Ectodermal cell (in vitro differentiated cells): Measurements from ENCODE around the gene DPH7.
"Not testable (repeated sequence)": the region's sequence is repeated elsewhere in the genome, so short reads cannot be mapped to it uniquely, and the experiment has no call there.

Source experiments
- H3K27ac ChIP-seq: 2 replicates; pipeline ENCODE4 v1.7.0; 2013; ENCODE audit warnings: mild to moderate bottlenecking, low read depth, low read length; ENCODE audit not compliant: insufficient read depth, poor library complexity, severe bottlenecking
- H3K27me3 ChIP-seq: 2 replicates; pipeline ENCODE4 v1.7.0; 2013; ENCODE audit warnings: mild to moderate bottlenecking, low read length; ENCODE audit not compliant: insufficient read depth, control insufficient read depth, poor library complexity, severe bottlenecking
- H3K36me3 ChIP-seq: one replicate; pipeline ENCODE4 v1.7.0; 2013; ENCODE audit warnings: low read length; ENCODE audit not compliant: control insufficient read depth, insufficient read depth
- H3K4me1 ChIP-seq: one replicate; pipeline ENCODE4 v1.7.0; 2013; ENCODE audit warnings: low read length; ENCODE audit not compliant: control insufficient read depth, insufficient read depth
- H3K4me3 ChIP-seq: 2 replicates; pipeline ENCODE4 v1.7.0; 2013; ENCODE audit warnings: low read depth, low read length, control low read depth; ENCODE audit not compliant: insufficient read depth
- H3K9me3 ChIP-seq: 2 replicates; pipeline ENCODE4 v1.7.0; 2013; ENCODE audit warnings: mild to moderate bottlenecking, low read length, moderate library complexity; ENCODE audit not compliant: control insufficient read depth
- WGBS, 2 experiments: methylation state at CpG; one replicate each; pipeline ENCODE4 v1.1.7; 2013; ENCODE audit warnings: missing lambda C conversion rate in 2 of 2; 5-methylcytosine and 5-hydroxymethylcytosine counted together

The DPH7 gene

DNA sequence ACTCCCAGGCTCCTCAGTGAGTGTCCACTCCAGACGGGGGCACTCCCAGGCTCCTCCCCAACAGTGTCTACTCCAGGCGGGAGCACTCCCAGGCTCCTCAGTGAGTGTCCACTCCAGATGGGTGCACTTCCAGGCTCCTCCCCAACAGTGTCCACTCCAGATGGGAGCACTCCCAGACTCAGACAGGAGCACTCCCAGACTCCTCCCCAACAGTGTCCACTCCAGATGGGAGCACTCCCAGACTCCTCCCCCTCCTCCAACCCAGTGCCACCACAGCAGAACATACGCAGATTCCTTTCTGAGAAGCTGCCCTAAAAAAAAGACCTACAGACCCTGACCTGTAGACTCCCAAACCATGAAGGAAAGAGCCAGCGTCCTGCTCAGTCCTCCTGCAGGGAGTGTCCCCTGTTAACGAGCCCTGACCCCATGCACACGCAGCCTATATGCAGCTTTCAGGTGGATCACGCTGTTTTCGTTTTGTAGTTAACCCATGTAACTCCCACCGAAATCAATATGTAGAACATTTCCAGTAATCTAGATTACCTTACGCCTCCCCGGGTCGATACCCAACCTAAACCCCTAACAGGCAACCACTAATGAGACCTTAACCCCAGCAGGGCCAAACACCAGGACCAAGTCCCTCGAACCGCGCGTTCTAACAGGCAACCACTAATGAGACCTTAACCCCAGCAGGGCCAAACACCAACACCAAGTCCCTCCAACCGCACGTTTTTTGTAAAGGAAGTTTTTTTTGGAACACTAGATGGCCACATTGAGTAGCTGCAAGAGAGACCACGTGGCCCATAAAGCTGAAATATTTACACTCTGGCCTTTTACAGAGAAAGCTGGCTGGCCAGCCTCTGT lies 44.2 kb downstream of the DPH7 start:
- Histone ChIP-seq H3K36me3 (no peaks in the 10 kb centered on the region), H3K27me3 (no peaks in the 10 kb centered on the region), H3K4me3 (no peak overlapping the region), H3K9me3 (no peaks in the 10 kb centered on the region), H3K27ac (no peak overlapping the region), H3K4me1 (no peaks in the 10 kb centered on the region)
- 69 to 70% methylated on average over 19 of the region's 19 CpGs for WGBS, 2 experiments

- H3K27me3 ChIP-seq, H3K4me1 ChIP-seq, H3K4me3 ChIP-seq, H3K36me3 ChIP-seq, H3K9me3 ChIP-seq, H3K27ac ChIP-seq: not testable (repeated sequence)
- 89 to 93% methylated on average over 10 of the region's 10 CpGs for WGBS, 2 experiments
Observed at GRCh38 chr9:137532891-137533468, 45.7 kb downstream of the DPH7 start.

- H3K27ac ChIP-seq = no peak overlapping the region
- no peak overlapping the region for H3K4me3 ChIP-seq
- no peaks in the 10 kb centered on the region for H3K36me3 ChIP-seq
- WGBS, 2 experiments = 91% methylated on average over 17 of the region's 17 CpGs
- no peaks in the 10 kb centered on the region for H3K4me1 ChIP-seq
- no peaks in the 10 kb centered on the region for H3K9me3 ChIP-seq
- H3K27me3 ChIP-seq = no peaks in the 10 kb centered on the region
Observed at GRCh38 chr9:137531099-137531765, 47.5 kb downstream of the DPH7 start.

DNA sequence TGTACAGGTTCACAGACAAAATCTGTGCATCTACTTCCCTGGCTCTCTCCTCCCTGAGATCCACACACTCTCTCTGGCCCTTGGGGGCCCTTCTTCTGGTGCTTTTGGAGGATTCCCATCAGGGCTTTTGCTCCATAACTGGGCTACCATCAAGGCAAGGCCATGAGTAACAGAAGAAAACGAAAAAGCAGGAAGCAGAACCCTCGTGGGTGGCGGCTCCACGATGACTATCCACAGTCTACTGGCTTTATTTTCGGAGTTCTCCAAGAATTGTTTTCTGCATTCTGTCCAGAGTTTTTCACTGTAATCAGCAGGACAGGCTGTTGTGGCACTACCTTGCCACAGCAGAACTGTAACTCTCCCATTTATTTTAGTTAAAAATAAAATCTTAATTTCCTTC lies 48.4 kb downstream of the DPH7 start:
- Histone ChIP-seq H3K27me3 (no peaks in the 10 kb centered on the region), H3K9me3 (no peaks in the 10 kb centered on the region), H3K4me1 (no peaks in the 10 kb centered on the region), H3K36me3 (no peaks in the 10 kb centered on the region), H3K27ac (no peak overlapping the region), H3K4me3 (no peak overlapping the region)
- 90 to 93% methylated on average over 5 of the region's 5 CpGs for WGBS, 2 experiments

- Histone ChIP-seq H3K36me3 (no peaks in the 10 kb centered on the region), H3K27me3 (no peaks in the 10 kb centered on the region), H3K4me1 (no peaks in the 10 kb centered on the region), H3K4me3 (no peak overlapping the region), H3K9me3 (no peaks in the 10 kb centered on the region), H3K27ac (no peak overlapping the region)
- 84 to 90% methylated on average over 4 of the region's 5 CpGs for WGBS, 2 experiments
Observed at GRCh38 chr9:137524981-137525317, 53.8 kb downstream of the DPH7 start.

- no peaks in the 10 kb centered on the region for H3K9me3 ChIP-seq
- H3K36me3 ChIP-seq = no peaks in the 10 kb centered on the region
- no peaks in the 10 kb centered on the region for H3K27me3 ChIP-seq
- 93 to 95% methylated on average over 33 of the region's 33 CpGs for WGBS, 2 experiments
- no peak overlapping the region for H3K27ac ChIP-seq
- no peaks in the 10 kb centered on the region for H3K4me1 ChIP-seq
- no peak overlapping the region for H3K4me3 ChIP-seq
Observed at GRCh38 chr9:137524161-137524980, 54.4 kb downstream of the DPH7 start.

- Histone ChIP-seq H3K36me3 (no peaks in the 10 kb centered on the region), H3K27ac (no peak overlapping the region), H3K4me1 (no peaks in the 10 kb centered on the region), H3K27me3 (no peaks in the 10 kb centered on the region), H3K4me3 (no peak overlapping the region), H3K9me3 (no peaks in the 10 kb centered on the region)
- 94 to 96% methylated on average over 36 of the region's 36 CpGs for WGBS, 2 experiments
Observed at GRCh38 chr9:137522746-137523455, 55.8 kb downstream of the DPH7 start.

- Histone ChIP-seq H3K4me3 (no peak overlapping the region), H3K27me3 (no peaks in the 10 kb centered on the region), H3K36me3 (no peaks in the 10 kb centered on the region), H3K27ac (no peak overlapping the region), H3K9me3 (no peaks in the 10 kb centered on the region), H3K4me1 (no peaks in the 10 kb centered on the region)
- WGBS, 2 experiments = 93% methylated on average over 18 of the region's 18 CpGs
Observed at GRCh38 chr9:137521405-137521985, 57.2 kb downstream of the DPH7 start.

- Histone ChIP-seq H3K9me3 (no peaks in the 10 kb centered on the region), H3K27me3 (no peaks in the 10 kb centered on the region), H3K27ac (no peak overlapping the region), H3K4me3 (no peak overlapping the region), H3K4me1 (no peaks in the 10 kb centered on the region), H3K36me3 (no peaks in the 10 kb centered on the region)
- WGBS, 2 experiments = 86 to 89% methylated on average over 30 of the region's 30 CpGs
Observed at GRCh38 chr9:137520614-137521404, 57.9 kb downstream of the DPH7 start.
